ENCODE results near the gene RPUSD1. TPM values are rescaled to one million over a fixed set of nuclear protein-coding genes. Genes with fewer than 3 reads are reported as not detected.

The RPUSD1 gene
- total RNA-seq, 1 donor from 2014 or later: 36.8 TPM

GRCh38 chr16:813204-813915 is 25.2 kb upstream of the RPUSD1 start:
- H3K4me3 Mint-ChIP-seq: peak overlapping the region; percentile 57

GRCh38 chr16:808085-808386 is 19.9 kb upstream of the RPUSD1 start:
- Mint-ChIP-seq H3K4me1 (peaks cover 5% of the 10 kb centered on the region), H3K27ac (ENCODE audit: unreplicated experiment) (peak overlapping the region; percentile 71), H3K36me3 (ENCODE audit: low read depth) (peaks cover 3% of the 10 kb centered on the region), H3K27me3 (ENCODE audit: low read depth) (peaks cover 70% of the 10 kb centered on the region), H3K4me3 (peak overlapping the region; percentile 93), H3K9me3 (peaks cover 2% of the 10 kb centered on the region)
- no peak for TF ChIP-seq CTCF (conservative IDR thresholded peaks at IDR 0.05)
- DNase-seq (ENCODE audit: low read depth, low spot score): no peak

More at GRCh38 chr16:813204-813915, 25.2 kb upstream of the RPUSD1 start:
- Mint-ChIP-seq H3K4me1 (peaks cover 4% of the 10 kb centered on the region), H3K9me3 (no peaks in the 10 kb centered on the region), H3K36me3 (ENCODE audit: low read depth) (no peaks in the 10 kb centered on the region), H3K27me3 (ENCODE audit: low read depth) (peaks cover 53% of the 10 kb centered on the region), H3K27ac (ENCODE audit: unreplicated experiment) (no peak overlapping the region)
- peak; percentile 70 for DNase-seq (ENCODE audit: low read depth, low spot score)
- peak; percentile 79 for TF ChIP-seq CTCF (conservative IDR thresholded peaks at IDR 0.05)

GRCh38 chr16:807347-808084 is 19.3 kb upstream of the RPUSD1 start:
- Mint-ChIP-seq H3K9me3 (peaks cover 2% of the 10 kb centered on the region), H3K27ac (ENCODE audit: unreplicated experiment) (peak overlapping the region; percentile 71), H3K4me1 (peaks cover 5% of the 10 kb centered on the region), H3K27me3 (ENCODE audit: low read depth) (peaks cover 71% of the 10 kb centered on the region), H3K36me3 (ENCODE audit: low read depth) (peaks cover 3% of the 10 kb centered on the region), H3K4me3 (peak overlapping the region; percentile 93)
- DNase-seq (ENCODE audit: low read depth, low spot score): peak; percentile 72
- no peak for TF ChIP-seq CTCF (conservative IDR thresholded peaks at IDR 0.05)

GRCh38 chr16:805474-805873 is 17.3 kb upstream of the RPUSD1 start:
- peaks cover 70% of the 10 kb centered on the region for H3K27me3 Mint-ChIP-seq (ENCODE audit: low read depth)
- TF ChIP-seq CTCF (conservative IDR thresholded peaks at IDR 0.05): no peak
- peaks cover 5% of the 10 kb centered on the region for H3K4me1 Mint-ChIP-seq
- no peak for DNase-seq (ENCODE audit: low read depth, low spot score)
- no peak overlapping the region for H3K27ac Mint-ChIP-seq (ENCODE audit: unreplicated experiment)
- no peak overlapping the region for H3K4me3 Mint-ChIP-seq
- peaks cover 2% of the 10 kb centered on the region for H3K9me3 Mint-ChIP-seq
- H3K36me3 Mint-ChIP-seq (ENCODE audit: low read depth): peaks cover 3% of the 10 kb centered on the region

- Mint-ChIP-seq H3K9me3 (peaks cover 2% of the 10 kb centered on the region), H3K36me3 (ENCODE audit: low read depth) (peaks cover 3% of the 10 kb centered on the region), H3K4me1 (peaks cover 5% of the 10 kb centered on the region), H3K4me3 (peak overlapping the region; percentile 69), H3K27ac (ENCODE audit: unreplicated experiment) (no peak overlapping the region), H3K27me3 (ENCODE audit: low read depth) (peaks cover 68% of the 10 kb centered on the region)
- no peak for DNase-seq (ENCODE audit: low read depth, low spot score)
- no peak for TF ChIP-seq CTCF (conservative IDR thresholded peaks at IDR 0.05)
These were observed 16.2 kb upstream of the RPUSD1 start for GRCh38 chr16:804193-805048.
